ENCODE data around the gene ZG16.

DNA sequence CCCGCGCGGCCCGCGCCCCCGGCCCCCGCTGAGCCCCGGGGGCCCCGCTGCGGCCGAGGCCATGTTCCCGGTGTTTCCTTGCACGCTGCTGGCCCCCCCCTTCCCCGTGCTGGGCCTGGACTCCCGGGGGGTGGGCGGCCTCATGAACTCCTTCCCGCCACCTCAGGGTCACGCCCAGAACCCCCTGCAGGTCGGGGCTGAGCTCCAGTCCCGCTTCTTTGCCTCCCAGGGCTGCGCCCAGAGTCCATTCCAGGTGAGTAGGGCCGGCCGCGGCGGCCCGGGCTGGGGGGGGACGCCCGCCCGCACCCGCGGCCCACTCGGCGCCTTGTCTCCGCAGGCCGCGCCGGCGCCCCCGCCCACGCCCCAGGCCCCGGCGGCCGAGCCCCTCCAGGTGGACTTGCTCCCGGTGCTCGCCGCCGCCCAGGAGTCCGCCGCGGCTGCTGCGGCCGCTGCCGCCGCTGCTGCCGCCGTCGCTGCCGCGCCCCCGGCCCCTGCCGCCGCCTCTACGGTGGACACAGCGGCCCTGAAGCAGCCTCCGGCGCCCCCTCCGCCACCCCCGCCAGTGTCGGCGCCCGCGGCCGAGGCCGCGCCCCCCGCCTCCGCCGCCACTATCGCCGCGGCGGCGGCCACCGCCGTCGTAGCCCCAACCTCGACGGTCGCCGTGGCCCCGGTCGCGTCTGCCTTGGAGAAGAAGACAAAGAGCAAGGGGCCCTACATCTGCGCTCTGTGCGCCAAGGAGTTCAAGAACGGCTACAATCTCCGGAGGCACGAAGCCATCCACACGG is 28.8 kb downstream of the ZG16 start:
- TF ChIP-seq CTCF (IDR thresholded peaks at IDR 0.05): no peak
- no peak for TF ChIP-seq POLR2AphosphoS5 (IDR thresholded peaks at IDR 0.05)
